B cell (primary cell): ENCODE measurements around the gene KLHL6.

Experiments
- EZH2 ChIP-seq: IDR thresholded peaks from 2 replicates; pipeline ENCODE4 v1.6.1; 2012; ENCODE audit warnings: borderline replicate concordance, low read depth, mild to moderate bottlenecking, moderate library complexity, low read length; ENCODE audit not compliant: insufficient read depth, poor library complexity, severe bottlenecking
- TF ChIP-seq, protein P1 (sequence below): fragments of 200-600 bp; IDR thresholded peaks from one replicate; pipeline ENCODE4 v1.8.0; 2022; ENCODE audit warnings: antibody characterized with exemption, mild to moderate bottlenecking

DNA sequence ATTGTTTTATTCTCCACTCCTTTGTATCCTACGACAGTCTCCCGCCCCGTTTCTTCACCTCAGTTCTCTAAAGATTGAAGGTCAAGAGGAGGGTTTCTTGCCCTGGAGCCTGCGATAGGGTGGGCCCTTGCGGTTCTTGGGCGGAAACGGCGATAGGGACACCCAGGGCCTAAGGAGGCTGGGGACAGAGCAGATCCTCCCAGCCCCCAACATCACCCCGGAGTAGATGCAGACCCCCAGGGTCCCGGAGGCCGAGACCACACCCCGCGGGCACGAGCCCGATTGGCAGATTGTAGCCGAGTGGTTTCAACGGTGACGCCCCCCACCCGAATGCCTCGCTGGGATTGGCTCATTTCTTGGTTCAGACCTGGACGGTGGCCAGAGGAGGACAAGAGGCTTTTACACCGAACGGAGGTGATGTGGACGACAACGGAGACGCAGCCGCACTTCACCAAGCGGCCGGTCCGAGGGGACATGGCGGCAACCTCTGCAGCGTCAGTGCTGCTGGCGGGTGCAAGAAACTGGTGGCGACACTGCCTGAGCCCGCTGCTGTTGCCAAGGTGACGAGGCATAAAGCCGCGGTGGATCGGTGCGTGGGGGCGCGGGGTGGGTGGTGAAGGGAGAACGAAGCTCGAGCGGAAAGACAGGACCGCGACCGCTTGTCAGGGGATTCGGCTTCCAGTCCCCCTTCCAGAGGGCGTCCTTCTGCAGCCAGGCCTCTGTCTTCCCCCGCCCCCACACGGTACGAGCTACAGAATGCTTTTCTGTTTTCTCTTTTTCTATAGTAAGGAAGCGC lies 108.1 kb downstream of the KLHL6 start:
- TF ChIP-seq, protein P1, sequence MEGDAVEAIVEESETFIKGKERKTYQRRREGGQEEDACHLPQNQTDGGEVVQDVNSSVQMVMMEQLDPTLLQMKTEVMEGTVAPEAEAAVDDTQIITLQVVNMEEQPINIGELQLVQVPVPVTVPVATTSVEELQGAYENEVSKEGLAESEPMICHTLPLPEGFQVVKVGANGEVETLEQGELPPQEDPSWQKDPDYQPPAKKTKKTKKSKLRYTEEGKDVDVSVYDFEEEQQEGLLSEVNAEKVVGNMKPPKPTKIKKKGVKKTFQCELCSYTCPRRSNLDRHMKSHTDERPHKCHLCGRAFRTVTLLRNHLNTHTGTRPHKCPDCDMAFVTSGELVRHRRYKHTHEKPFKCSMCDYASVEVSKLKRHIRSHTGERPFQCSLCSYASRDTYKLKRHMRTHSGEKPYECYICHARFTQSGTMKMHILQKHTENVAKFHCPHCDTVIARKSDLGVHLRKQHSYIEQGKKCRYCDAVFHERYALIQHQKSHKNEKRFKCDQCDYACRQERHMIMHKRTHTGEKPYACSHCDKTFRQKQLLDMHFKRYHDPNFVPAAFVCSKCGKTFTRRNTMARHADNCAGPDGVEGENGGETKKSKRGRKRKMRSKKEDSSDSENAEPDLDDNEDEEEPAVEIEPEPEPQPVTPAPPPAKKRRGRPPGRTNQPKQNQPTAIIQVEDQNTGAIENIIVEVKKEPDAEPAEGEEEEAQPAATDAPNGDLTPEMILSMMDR = no peak
- TF ChIP-seq EZH2 = no peak
